WI38 (cell line): ENCODE measurements around the gene LIMK2.
"Not testable (repeated sequence)": the region's sequence is repeated elsewhere in the genome, so short reads cannot be mapped to it uniquely, and the experiment has no call there.

Source experiments
- H3K4me3 ChIP-seq: 2 replicates; pipeline ENCODE4 v1.5.1; 2011; ENCODE audit warnings: low read depth, mild to moderate bottlenecking, control low read depth, low read length
- TF ChIP-seq, protein P1 (sequence below): IDR thresholded peaks from 2 replicates; pipeline ENCODE4 v1.5.1; 2012; ENCODE audit warnings: low read depth, mild to moderate bottlenecking, control low read depth, low read length

The LIMK2 gene

DNA sequence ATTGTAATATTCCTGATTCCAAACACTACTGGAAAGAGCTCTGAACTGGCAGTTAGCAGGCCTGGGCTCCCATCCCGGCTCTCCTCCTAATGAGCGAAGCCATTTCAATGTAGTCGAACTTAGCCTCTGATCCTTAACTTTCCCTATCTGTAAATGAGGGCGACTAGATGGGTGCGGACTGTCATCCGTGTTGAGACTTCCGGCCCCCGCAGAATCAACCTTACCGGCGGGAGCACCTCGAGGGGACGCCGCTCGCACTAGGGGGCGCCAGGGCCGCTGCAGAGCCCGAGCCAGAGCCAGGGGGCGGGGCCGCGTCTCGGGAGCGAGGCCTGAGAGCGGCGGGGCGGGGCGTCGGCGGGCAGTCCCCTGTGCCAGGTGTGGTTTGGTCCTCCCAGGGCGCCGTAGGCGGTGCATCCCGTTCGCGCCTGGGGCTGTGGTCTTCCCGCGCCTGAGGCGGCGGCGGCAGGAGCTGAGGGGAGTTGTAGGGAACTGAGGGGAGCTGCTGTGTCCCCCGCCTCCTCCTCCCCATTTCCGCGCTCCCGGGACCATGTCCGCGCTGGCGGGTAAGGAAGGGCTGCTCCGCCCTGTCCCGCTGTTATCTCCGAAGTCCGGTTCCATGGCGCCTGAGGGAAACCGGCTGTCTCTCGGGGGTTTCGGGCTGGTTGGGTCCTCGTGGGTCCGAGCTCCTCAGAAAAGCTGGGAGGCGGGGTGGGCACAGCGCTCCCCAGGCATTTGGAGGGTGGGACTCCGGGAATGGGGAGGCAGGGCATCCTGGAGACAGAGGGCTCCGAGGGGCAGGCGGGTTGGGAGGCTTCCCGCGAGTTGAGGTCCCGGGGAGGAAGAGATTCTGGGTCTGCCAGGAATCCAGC lies at the start of gene LIMK2:
Gene LIMK2, plus strand, starts transcription at position 437 of the 869 bp plus-strand sequence. Its CDS starts 111 bp downstream, at position 548.
- TF ChIP-seq, protein P1, sequence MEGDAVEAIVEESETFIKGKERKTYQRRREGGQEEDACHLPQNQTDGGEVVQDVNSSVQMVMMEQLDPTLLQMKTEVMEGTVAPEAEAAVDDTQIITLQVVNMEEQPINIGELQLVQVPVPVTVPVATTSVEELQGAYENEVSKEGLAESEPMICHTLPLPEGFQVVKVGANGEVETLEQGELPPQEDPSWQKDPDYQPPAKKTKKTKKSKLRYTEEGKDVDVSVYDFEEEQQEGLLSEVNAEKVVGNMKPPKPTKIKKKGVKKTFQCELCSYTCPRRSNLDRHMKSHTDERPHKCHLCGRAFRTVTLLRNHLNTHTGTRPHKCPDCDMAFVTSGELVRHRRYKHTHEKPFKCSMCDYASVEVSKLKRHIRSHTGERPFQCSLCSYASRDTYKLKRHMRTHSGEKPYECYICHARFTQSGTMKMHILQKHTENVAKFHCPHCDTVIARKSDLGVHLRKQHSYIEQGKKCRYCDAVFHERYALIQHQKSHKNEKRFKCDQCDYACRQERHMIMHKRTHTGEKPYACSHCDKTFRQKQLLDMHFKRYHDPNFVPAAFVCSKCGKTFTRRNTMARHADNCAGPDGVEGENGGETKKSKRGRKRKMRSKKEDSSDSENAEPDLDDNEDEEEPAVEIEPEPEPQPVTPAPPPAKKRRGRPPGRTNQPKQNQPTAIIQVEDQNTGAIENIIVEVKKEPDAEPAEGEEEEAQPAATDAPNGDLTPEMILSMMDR, result peak; percentile 70
- peak within 1 kb of the TSS; percentile 88 for H3K4me3 ChIP-seq

DNA sequence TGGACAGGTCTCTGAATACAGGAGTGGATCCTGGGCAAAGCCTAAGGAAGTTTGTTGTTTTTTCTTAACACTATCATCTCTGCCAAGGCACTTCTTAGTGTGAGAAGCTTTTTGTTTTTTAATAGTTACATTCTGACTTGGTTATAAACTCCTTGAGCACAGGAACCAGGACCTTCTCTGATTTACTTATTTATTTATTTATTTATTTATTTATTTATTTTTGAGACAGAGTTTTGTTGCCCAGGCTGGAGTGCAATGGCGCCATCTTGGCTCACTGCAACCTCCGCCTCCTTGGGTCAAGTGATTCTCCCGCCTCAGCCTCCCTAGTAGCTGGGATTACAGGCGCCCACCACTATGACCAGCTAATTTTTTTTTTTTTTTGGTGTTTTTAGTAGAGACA lies 41.1 kb upstream of the LIMK2 start:
- no peak overlapping the region for H3K4me3 ChIP-seq
- TF ChIP-seq, protein P1, result no peak

DNA sequence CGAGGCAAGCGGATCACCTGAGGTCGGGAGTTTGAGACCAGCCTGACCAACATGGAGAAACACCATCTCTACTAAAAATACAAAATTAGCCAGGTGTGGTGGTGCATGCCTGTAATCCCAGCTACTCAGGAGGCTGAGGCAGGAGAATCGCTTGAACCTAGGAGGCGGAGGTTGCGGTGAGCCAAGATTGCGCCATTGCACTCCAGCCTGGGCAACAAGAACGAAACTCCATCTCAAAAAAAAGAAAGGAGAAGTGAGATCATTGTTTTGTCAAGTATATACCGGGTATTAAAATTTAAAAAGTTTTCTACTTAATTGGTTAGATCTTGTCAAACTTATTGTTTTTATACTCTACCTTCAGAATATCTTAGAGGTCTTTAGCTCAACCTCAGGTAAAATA lies 40.4 kb upstream of the LIMK2 start:
- not testable (repeated sequence) for H3K4me3 ChIP-seq

DNA sequence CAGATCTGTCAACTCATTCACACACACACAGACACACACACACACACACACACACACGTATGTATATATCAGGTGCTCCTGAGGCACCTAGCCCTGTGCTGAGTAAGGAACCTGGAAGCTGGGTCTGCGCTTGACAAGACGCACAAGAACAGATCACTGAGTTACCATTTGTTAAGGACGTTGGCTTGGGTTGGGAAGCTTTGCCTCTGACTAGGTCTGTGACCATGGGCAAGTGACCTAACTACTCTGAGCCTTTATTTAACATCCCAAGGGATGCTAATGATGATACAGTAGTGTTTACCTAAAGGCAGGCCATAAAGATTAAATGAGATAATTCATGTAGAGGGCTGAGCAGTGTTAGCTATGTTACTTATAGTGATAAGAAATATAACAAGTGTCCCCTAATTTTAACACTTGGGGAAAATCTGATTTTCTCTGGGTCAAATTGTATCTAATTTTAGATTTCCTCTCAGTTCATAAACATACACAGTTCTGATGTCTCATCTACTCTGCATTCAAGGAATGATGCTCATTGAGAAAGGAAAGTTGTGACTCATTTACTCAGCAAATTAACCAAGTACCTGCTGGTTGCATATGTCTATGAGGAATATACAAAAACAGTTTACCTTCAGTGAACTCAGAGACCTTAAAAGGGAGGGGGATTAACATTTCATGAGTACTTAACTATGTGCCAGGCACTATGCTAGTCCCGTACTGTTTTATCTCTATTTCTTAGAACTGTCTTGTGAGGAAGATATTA lies 38.5 kb upstream of the LIMK2 start:
- TF ChIP-seq, protein P1, result no peak
- peak overlapping the region; percentile 27; the same call in 1 of the 2 replicates for H3K4me3 ChIP-seq

DNA sequence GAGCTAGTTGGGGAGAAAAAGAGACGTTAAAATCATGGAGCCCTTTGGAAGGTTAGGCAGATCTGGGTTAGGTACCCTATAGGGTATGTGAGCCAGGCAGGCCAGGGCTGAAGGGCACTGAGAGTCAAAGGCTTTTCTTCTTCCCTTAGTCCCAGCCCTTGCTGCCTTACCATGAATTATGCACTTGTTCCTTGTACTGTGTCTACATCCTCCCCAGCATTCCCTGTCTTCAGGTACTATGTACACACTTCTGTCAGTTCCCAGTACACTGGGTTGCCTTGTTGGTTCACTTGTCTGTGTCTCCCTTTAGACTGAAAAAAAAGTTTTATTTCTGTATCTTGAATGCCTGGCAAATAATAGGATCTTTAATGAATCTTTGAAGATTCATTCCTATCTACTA lies 35.2 kb upstream of the LIMK2 start:
- H3K4me3 ChIP-seq, result no peak overlapping the region
- TF ChIP-seq, protein P1, result no peak

DNA sequence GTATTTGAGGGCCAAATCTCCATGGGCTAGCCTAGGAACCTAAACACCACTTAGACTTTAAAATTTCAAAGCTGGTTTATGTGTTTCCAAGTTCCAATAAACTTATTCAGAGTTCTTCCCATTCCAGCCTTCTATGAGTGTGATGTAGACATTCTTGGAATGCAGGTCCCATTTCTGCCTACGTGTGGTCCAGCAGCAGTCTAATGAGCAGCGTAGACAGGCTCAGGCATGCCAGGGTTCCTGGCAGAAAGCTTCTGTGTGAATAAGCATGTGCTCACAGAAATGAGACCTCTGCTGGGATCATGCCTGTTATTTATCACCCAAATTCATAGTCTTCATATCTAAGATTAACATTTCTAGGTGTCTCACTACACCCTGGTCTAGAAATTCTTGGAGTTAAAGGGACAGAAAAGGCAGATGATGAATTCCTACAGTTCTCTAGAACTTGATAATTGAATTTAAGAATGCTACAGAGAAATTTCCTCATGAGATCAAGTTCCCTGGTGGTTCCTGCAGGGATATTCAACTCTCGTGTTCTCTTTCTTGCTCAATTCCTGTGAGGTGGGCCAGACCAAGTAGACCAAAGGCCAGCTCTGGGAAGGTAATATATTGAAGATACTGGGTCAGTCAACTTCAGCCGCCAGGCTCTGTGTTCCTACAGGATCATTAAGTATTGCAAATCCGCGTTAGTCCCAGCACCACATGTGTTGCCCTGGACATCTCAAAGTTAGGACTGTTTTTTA lies 34.5 kb upstream of the LIMK2 start:
- TF ChIP-seq, protein P1, result no peak
- H3K4me3 ChIP-seq, result no peak overlapping the region

DNA sequence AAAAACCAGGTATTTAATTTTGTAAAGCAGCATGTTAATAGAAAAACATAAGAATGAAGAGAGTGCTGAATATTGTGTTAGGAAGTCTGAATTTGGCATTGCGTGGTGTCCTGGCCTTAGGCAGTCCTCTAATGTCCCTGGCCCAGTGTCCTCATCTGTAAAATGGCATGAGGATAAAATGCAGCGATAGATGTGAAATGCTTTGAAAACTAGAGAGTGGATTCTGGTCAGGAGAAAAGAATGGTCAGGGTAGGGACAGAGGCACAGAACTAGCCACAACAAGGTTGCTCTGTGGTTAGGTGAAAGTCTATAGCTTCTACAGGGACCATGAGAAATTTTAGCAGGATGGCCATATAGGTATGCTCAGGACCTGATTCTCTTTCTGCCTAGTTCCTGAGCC lies 33.2 kb upstream of the LIMK2 start:
- no peak overlapping the region for H3K4me3 ChIP-seq
- TF ChIP-seq, protein P1, result no peak
